AG10803 (cell line): ENCODE measurements around the gene PDCD7.
A peak's percentile ranks its signal among the peaks of the same experiment; 100 is the strongest.
"Not testable (repeated sequence)": the region's sequence is repeated elsewhere in the genome, so short reads cannot be mapped to it uniquely, and the experiment has no call there.

ENCODE experiments used
- DNase-seq: peaks from one replicate; pipeline ENCODE4 v3.0.0; 2010; ENCODE audit warnings: low read depth
- H3K4me3 ChIP-seq: 2 replicates; pipeline ENCODE4 v1.5.1; 2011; ENCODE audit warnings: mild to moderate bottlenecking, low read length, control low read depth
- CTCF ChIP-seq: conservative IDR thresholded peaks from 2 replicates; pipeline ENCODE4 v1.5.1; 2011; ENCODE audit warnings: mild to moderate bottlenecking, low read length, control low read depth, inconsistent platforms

Gene PDCD7

GRCh38 chr15:65154720-65155119, 21.1 kb upstream of the PDCD7 start:
- no peak for DNase-seq
- H3K4me3 ChIP-seq: no peak overlapping the region
- TF ChIP-seq CTCF: no peak

- no peak for TF ChIP-seq CTCF
- DNase-seq: no peak
- H3K4me3 ChIP-seq: no peak overlapping the region
These were observed 14.3 kb upstream of the PDCD7 start for GRCh38 chr15:65147902-65148301.

GRCh38 chr15:65146438-65146837, 12.8 kb upstream of the PDCD7 start:
- no peak for TF ChIP-seq CTCF
- no peak overlapping the region for H3K4me3 ChIP-seq
- no peak for DNase-seq

GRCh38 chr15:65138631-65139030, 5.0 kb upstream of the PDCD7 start:
- H3K4me3 ChIP-seq, DNase-seq: not testable (repeated sequence)

- not testable (repeated sequence) for DNase-seq, H3K4me3 ChIP-seq
These were observed 4.3 kb upstream of the PDCD7 start for GRCh38 chr15:65137893-65138292.

GRCh38 chr15:65137089-65137488, 3.5 kb upstream of the PDCD7 start:
- H3K4me3 ChIP-seq, DNase-seq: not testable (repeated sequence)

- DNase-seq: no peak
- no peak overlapping the region; the same call in 1 of the 2 replicates for H3K4me3 ChIP-seq
- TF ChIP-seq CTCF: no peak
These were observed 930 bp upstream of the PDCD7 start for GRCh38 chr15:65134538-65134937.

- DNase-seq: peak; percentile 38
- 0 out of 2 replicates have a peak, but pooled peaks have one; percentile 9 for TF ChIP-seq CTCF
These were observed 595 bp downstream of the PDCD7 start for GRCh38 chr15:65132878-65133547.

GRCh38 chr15:65130941-65131340, 2.7 kb downstream of the PDCD7 start:
- no peak for TF ChIP-seq CTCF
- H3K4me3 ChIP-seq: no peak overlapping the region
- no peak for DNase-seq

More at GRCh38 chr15:65132878-65133547, 595 bp downstream of the PDCD7 start:
- H3K4me3 ChIP-seq: peak overlapping the region; percentile 60
